PC-3 (cell line): ENCODE data around the gene NXPE3. TPM values are rescaled to one million over a fixed set of nuclear protein-coding genes. Genes with fewer than 3 reads are reported as not detected.
"Not testable (repeated sequence)": the region's sequence is repeated elsewhere in the genome, so short reads cannot be mapped to it uniquely, and the experiment has no call there.

ENCODE experiments used
- ATAC-seq: fragments of 200-7000 bp; cut with Tn5 transposase; 2 replicates; pipeline ENCODE4 v1.9.1; 2020; ENCODE audit warnings: mild to moderate bottlenecking, moderate library complexity
- BruUV-seq: library from RNA; stranded (reverse); fragments of 400-500 nt; replicated peaks from 2 replicates; lab custom pipeline; 2021; lab: Mats Ljungman, UMichigan
- CTCF ChIA-PET: fragments of 300-600 bp; sonication (Branson Sonifier 250); formaldehyde crosslinking; loops from one replicate; lab custom pipeline; 2022; ENCODE audit warnings: antibody characterized with exemption; lab: Charles Lee
- POLR2A ChIA-PET: fragments of 300-600 bp; sonication (Branson Sonifier 250); formaldehyde crosslinking; loops from one replicate; lab custom pipeline; 2022; ENCODE audit warnings: antibody characterized with exemption; ENCODE audit not compliant: unreplicated experiment; lab: Charles Lee
- DNase-seq: peaks from one replicate; pipeline ENCODE4 v3.0.0-alpha.2; 2015
- H2AFZ ChIP-seq: fragments of 300-600 bp; sonication (generic); 2 replicates; pipeline ENCODE4 v1.6.0; 2016; ENCODE audit warnings: antibody characterized with exemption, low read length
- H3F3A ChIP-seq: fragments of 300-600 bp; sonication (generic); one replicate; pipeline ENCODE4 v1.6.0; 2017; ENCODE audit warnings: antibody characterized with exemption, low read length, control low read depth, mild to moderate bottlenecking; ENCODE audit not compliant: unreplicated experiment
- H3K27ac ChIP-seq: fragments of 300-600 bp; sonication (generic); 2 replicates; pipeline ENCODE4 v1.5.1; 2016; ENCODE audit warnings: mild to moderate bottlenecking, low read length
- H3K27me3 ChIP-seq: fragments of 300-600 bp; sonication (generic); 2 replicates; pipeline ENCODE4 v1.6.1; 2016; ENCODE audit warnings: low read length, mixed read lengths
- H3K36me3 ChIP-seq: fragments of 300-600 bp; sonication (generic); 2 replicates; pipeline ENCODE4 v1.6.1; 2016; ENCODE audit warnings: low read depth, mixed run types, low read length, mixed read lengths
- H3K4me1 ChIP-seq: fragments of 300-600 bp; sonication (generic); 2 replicates; pipeline ENCODE4 v1.5.1; 2016; ENCODE audit warnings: low read length; ENCODE audit not compliant: insufficient read depth
- H3K4me2 ChIP-seq: fragments of 300-600 bp; sonication (generic); 2 replicates; pipeline ENCODE4 v1.6.0; 2016; ENCODE audit warnings: low read length
- H3K4me3 ChIP-seq: fragments of 300-600 bp; sonication (generic); 2 replicates; pipeline ENCODE4 v1.5.1; 2016; ENCODE audit warnings: mild to moderate bottlenecking, low read length, mixed read lengths
- H3K79me2 ChIP-seq: fragments of 300-600 bp; sonication (generic); 2 replicates; pipeline ENCODE4 v1.6.1; 2017; ENCODE audit warnings: low read length, mixed read lengths
- H3K9ac ChIP-seq: fragments of 300-600 bp; sonication (generic); 2 replicates; pipeline ENCODE4 v1.6.0; 2016; ENCODE audit warnings: mild to moderate bottlenecking, low read length
- H3K9me2 ChIP-seq: fragments of 300-600 bp; sonication (generic); replicated peaks from 2 replicates; pipeline ENCODE4 v1.6.1; 2016; ENCODE audit warnings: mixed run types, low read length, mixed read lengths
- H3K9me3 ChIP-seq: fragments of 300-600 bp; sonication (generic); 2 replicates; pipeline ENCODE4 v1.6.1; 2016; ENCODE audit warnings: low read length, mixed read lengths
- H4K20me1 ChIP-seq: fragments of 300-600 bp; sonication (generic); 2 replicates; pipeline ENCODE4 v1.6.1; 2016; ENCODE audit warnings: low read length, mixed read lengths
- CTCF ChIP-seq: fragments of 300-600 bp; sonication (generic); conservative IDR thresholded peaks from 2 replicates; pipeline ENCODE4 v1.5.1; 2017; ENCODE audit warnings: antibody characterized with exemption, low read depth, mild to moderate bottlenecking, low read length
- EZH2 ChIP-seq: fragments of 300-600 bp; sonication (generic); IDR thresholded peaks from one replicate; pipeline ENCODE4 v1.6.1; 2017; ENCODE audit warnings: antibody characterized with exemption, mild to moderate bottlenecking, low read length; ENCODE audit not compliant: unreplicated experiment
- EZH2phosphoT487 ChIP-seq: fragments of 300-600 bp; sonication (generic); IDR thresholded peaks from 2 replicates; pipeline ENCODE4 v1.6.1; 2018; ENCODE audit warnings: mild to moderate bottlenecking, antibody characterized with exemption, low read length, borderline replicate concordance
- intact Hi-C: fragments of 100-400 bp; cut with micrococcal nuclease; formaldehyde crosslinking; loops from 2 replicates; pipeline ENCODE4 v1.9.0; 2023
- total RNA-seq: library from RNA; depleted of rRNA; stranded (reverse); fragments of >200 nt; gene quantifications from 2 replicates; pipeline ENCODE4 v1.2.3, GENCODE V29; 2014

The NXPE3 gene
- total RNA-seq, 1 experiment from 2014 or later = 12.6 TPM

- no TSS peak for BruUV-seq
- Histone ChIP-seq H3K4me3 (no peak overlapping the region), H3K27me3 (no peaks in the 10 kb centered on the region), H4K20me1 (no peaks in the 10 kb centered on the region), H2AFZ (no peak overlapping the region), H3K27ac (no peak overlapping the region), H3K9me2 (no peaks in the 10 kb centered on the region), H3F3A (no peaks in the 10 kb centered on the region), H3K4me1 (no peaks in the 10 kb centered on the region), H3K4me2 (no peak overlapping the region), H3K9ac (no peak overlapping the region), H3K36me3 (0 out of 2 replicates have a peak, but pooled peaks cover 4% of the 10 kb centered on the region), H3K79me2 (no peaks in the 10 kb centered on the region), H3K9me3 (no peaks in the 10 kb centered on the region)
- ChIA-PET CTCF (no interaction called here), POLR2A (no interaction called here)
- intact Hi-C loops = no loop called here
- DNase-seq = no peak
- no peak; the same call in 1 of the 2 replicates for ATAC-seq
- TF ChIP-seq EZH2 (no peak), EZH2phosphoT487 (no peak), CTCF (no peak)
Measured at GRCh38 chr3:101744811-101745210, 34.2 kb upstream of the NXPE3 start.

- H3K4me3 ChIP-seq, H3K27ac ChIP-seq, H3K36me3 ChIP-seq, DNase-seq, CTCF ChIA-PET, H3F3A ChIP-seq, H3K4me2 ChIP-seq, POLR2A ChIA-PET, H3K9me3 ChIP-seq, H3K4me1 ChIP-seq, ATAC-seq, H4K20me1 ChIP-seq, H3K9me2 ChIP-seq, intact Hi-C loops, H3K9ac ChIP-seq, H3K27me3 ChIP-seq, H3K79me2 ChIP-seq, H2AFZ ChIP-seq, BruUV-seq: not testable (repeated sequence)
Measured at GRCh38 chr3:101745934-101746333, 33.1 kb upstream of the NXPE3 start.

DNA sequence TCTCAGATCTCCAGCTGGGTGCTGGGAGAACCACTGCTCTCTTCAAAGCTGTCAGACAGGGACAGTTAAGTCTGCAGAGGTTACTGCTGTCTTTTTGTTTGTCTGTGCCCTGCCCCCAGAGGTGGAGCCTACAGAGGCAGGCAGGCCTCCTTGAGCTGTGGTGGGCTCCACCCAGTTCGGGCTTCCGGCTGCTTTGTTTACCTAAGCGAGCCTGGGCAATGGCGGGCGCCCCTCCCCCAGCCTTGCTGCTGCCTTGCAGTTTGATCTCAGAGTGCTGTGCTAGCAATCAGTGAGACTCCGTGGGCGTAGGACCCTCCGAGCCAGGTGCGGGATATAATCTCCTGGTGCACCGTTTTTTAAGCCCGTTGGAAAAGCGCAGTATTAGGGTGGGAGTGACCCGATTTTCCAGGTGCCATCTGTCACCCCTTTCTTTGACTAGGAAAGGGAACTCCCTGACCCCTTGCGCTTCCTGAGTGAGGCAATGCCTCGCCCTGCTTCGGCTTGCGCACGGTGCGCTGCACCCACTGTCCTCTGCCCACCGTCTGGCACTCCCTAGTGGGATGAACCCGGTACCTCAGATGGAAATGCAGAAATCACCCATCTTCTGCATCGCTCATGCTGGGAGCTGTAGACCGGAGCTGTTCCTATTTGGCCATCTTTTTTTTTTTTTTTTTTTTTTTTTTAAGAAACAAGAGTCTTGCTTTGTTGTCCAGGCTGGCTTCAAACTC is 25.5 kb upstream of the NXPE3 start:
- DNase-seq, ATAC-seq, H3K27ac ChIP-seq, H3K4me3 ChIP-seq, H4K20me1 ChIP-seq, H3F3A ChIP-seq, H3K27me3 ChIP-seq, H3K9ac ChIP-seq, intact Hi-C loops, H2AFZ ChIP-seq, H3K9me3 ChIP-seq, CTCF ChIA-PET, H3K4me2 ChIP-seq, BruUV-seq, H3K9me2 ChIP-seq, H3K79me2 ChIP-seq, H3K4me1 ChIP-seq, POLR2A ChIA-PET: not testable (repeated sequence)
- peaks cover 29% of the 10 kb centered on the region for H3K36me3 ChIP-seq
